NCI-H1092 treated with DMSO at 0.1 percent for 48 hours (cell line): Measurements from ENCODE around the gene TNFRSF12A.
"Not testable (repeated sequence)": the region's sequence is repeated elsewhere in the genome, so short reads cannot be mapped to it uniquely, and the experiment has no call there.

Experiments
- DNase-seq: peaks from one replicate; lab custom pipeline; 2025; lab: John Stamatoyannopoulos, UW

Gene TNFRSF12A

DNA sequence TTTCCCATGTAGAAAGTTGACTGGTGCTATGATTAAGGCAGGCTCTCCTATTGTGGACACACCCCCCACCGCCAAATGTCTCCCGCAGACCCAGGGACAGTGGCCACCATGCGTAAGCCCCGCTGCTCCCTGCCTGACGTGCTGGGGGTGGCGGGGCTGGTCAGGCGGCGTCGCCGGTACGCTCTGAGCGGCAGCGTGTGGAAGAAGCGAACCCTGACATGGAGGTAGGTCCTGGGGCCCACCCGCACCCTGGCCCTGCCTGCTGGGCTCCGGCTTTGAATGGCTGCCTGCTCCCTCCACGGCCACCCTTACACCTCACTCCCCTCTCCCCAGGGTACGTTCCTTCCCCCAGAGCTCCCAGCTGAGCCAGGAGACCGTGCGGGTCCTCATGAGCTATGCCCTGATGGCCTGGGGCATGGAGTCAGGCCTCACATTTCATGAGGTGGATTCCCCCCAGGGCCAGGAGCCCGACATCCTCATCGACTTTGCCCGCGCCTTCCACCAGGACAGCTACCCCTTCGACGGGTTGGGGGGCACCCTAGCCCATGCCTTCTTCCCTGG lies 29.8 kb downstream of the TNFRSF12A start:
- DNase-seq, result no peak

DNA sequence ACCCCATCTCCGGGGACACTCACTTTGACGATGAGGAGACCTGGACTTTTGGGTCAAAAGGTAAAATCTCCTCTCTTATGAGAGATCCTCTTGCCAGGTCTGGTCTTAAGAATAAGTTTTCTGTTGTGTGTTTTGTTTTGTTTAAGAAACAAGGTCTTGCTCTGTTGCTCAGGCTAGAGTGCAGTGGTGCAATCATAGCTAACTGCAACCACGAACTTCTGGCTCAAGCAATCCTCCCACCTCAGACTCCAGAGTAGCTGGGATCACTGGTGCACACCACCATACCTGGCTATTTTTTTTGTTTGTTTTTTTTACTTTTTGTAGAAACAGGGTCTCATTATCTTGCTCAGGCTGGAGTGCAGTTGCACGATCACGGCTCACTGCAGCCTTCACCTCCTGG lies 30.3 kb downstream of the TNFRSF12A start:
- DNase-seq, result no peak

DNA sequence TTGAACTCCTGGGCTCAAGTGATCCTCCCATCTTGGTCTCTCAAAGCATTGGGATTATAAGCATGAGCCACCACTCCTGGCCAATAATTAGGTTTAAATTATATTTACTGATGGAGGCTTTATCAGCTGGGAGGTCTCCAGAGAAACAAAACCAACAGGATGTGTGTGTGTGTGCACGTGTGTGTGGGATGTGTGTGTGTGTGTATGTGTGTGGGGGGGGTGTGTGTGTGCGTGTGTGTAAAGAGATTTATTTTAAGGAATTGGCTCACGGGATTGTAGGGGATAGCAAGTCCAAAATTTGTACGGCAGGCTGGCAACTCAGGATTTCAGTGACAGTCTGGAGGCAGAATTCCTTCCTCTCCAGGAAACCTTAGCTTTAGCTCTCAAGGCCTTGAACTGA lies 30.8 kb downstream of the TNFRSF12A start:
- no peak for DNase-seq

DNA sequence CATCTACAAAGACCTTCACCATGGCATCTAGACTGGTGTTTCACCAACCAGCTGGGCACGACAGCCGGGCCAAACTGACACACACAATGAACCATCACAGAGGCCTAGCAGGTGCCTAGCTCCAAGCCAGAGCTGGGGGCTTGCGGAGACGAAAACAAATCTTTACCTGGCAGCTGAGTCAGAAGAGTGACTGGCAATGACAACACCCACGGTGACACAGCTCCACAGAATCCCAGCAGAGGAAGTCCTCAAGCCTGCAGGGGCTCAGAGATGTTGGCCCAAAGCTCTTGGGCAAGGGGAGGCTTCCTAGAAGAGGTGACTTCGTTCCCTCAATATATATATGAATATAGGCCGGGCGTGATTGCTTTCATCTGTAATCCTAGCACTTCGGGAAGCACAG lies 31.3 kb downstream of the TNFRSF12A start:
- no peak for DNase-seq

DNA sequence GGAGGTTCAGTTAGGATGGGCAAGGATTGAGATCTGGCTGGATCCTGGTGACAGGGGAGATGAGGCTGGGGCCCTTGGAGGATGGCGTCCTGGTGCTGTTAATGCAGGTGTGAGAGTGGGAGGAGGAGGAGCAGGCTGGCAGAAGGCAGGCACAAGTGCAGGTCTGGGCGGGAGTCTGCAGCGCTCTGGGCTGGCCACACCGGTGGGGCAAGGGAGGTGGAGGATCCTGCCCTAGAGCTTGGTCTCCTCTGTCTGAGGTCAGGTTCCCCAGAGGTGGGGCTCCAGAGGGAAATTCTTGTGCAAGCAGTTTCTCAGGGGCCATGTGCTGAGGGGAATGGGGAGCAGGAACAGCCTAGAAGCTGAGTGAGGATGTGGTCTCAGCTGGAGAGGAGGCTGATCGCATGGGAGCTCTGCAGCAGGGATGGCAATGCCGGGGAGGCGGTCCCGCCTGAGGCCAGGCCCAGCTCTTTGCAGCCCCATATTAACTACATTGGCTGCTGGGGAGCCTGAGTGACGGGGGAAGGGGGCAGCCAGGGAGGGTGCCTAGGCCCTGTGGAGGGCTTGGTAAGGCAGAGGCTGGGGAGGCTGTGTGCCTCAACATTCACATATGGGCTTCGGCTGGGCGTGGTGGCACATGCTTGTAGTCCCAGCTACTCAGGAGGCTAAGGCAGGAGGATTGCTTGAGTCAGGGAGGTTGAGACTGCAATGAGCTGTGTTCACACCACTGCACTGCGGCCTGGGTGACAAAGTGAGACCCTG lies 32.6 kb downstream of the TNFRSF12A start:
- DNase-seq, result not testable (repeated sequence)

DNA sequence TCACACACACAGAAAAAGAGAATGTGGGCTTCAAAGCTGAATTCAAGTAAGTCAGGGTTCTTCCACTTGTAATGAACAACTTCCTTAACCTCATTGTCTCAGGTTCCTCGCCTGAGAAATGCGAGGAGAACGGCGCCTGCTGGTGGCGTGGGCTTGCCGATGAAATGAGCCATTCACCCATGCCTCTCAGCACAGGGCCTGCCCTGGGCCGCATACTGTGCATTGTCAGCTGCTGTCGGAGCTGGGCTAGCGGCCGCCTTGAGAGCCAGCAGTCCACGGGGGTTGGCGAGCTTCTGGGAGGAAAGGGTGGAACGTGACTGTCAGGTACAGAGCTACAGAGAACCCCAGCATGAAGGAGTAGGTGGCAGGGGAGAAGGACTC lies 33.2 kb downstream of the TNFRSF12A start:
- not testable (repeated sequence) for DNase-seq

DNA sequence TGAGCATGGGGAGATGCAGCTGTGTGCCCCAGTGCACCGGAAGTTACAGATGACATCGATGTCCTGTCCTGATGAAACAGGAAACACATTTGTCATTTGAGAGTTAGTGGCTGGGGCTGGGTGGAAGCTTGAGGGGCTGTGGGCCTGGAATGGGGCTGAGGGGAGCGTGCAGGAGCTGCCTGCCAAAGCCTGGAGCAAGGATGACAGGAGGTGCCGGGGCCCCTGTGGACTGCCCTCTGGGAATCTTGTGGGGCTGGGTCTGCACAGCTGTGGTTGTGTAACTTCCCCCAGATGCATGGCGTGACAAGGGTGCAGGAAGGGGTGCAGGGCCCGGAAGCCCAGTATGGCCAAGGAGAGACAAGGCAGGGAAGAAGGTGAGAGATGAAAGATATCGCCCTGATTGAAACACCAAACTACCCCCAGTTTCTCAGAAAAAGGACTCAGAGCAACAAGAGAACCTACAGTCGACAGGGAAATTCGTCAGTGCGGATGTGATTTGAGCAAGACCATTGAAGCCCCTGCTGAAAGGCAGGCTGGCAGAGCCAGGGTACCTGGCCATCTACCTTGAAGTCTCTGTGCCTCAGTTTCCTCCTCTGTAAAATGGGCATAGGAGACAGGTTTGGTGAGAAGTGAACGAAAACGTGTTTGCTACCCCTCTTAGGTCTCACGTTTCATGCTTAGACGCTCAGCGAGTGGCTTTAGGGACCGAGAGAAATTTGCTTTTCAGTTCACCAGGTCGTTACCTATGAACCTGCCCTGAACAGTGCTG lies 35.0 kb downstream of the TNFRSF12A start:
- DNase-seq, result no peak

DNA sequence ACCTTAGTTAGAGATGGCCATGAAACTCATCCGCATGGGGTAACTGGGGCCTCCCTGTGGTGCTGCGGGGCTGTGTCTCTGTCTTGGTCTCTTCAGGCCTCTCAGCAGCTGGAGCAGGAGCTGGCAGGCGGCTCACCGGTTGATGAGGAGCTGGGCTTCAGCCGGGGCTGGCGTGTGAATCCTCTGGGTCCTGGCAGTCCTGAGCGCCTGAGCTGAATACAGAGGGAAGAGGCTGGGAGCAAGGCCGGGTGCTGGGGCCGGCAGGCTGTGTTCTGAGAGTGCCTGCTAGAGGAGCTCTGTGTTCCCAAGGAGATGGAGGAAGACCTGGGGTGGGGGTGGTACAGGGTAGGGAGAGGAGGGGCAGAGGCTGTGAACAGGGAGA lies 35.6 kb downstream of the TNFRSF12A start:
- not testable (repeated sequence) for DNase-seq

DNA sequence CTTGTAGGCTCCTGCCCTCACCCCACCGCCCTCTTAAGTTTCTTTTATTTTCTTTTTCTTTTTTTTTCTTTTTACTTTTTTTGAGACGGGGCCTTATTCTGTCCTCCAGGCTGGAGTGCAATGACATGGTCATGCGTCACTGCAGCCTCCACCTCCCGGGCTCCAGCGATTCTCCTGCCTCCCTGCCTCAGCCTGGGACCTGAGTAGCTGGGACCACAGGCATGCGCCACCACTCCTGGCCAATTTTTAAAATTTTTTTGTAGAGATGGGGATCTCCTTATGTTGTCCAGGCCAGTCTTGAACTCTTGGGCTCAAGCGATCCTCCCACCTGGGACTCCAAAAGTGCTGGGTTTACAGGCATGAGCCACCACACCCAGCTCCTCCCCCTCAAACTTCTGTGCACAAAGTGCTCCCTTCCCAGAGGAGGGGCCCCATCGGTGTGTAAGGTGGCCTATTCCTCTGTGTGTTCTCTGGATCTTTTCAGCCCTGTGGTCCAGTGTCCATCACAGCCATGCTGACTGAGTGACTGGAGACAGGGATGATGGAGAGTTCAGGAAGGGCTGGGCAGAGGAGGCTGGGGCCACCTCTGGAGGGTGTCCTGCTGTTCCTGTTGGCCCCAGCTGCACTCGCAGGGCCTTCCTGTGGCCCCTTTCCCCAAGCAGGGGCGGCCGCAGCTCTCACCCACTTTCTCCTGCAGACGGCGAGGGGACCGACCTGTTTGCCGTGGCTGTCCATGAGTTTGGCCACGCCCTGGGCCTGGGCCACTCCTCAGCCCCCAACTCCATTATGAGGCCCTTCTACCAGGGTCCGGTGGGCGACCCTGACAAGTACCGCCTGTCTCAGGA lies 36.4 kb downstream of the TNFRSF12A start:
- DNase-seq, result no peak

DNA sequence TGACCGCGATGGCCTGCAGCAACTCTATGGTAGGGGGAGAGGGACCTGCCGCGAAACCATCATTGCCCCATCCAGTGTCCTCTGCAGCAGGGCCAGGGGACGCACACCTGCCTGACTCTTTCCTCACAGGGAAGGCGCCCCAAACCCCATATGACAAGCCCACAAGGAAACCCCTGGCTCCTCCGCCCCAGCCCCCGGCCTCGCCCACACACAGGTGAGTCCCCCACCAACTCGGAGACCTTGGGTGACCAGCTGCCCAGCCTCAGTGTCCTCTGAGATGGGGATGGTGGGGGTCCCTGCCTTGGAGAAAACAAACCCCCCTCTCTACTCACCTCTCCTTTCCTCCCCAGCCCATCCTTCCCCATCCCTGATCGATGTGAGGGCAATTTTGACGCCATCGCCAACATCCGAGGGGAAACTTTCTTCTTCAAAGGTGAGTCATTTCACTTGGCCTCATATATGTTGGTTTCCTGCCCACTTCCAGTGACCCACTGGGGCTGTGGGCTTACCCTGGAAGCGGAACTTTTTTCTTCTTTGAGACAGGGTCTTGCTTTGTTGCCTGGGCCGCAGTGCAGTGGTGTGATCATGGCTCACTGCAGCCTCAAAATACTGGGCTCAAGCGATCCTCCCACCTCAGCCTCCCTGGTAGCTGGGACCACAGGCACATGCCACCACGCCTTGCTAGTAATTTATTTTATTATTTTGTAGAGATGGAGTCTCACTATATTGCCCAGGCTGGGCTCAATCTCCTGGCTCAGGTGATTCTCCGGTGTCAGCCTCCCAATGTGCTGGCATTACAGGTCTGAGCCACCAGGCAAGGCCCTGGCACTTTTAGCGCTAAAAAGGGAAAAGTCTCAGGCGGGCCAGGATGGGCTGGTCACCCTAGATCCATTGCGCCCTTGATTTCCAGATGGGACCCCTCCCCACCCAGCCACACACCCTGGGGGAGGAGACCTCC lies 37.3 kb downstream of the TNFRSF12A start:
- DNase-seq, result no peak

DNA sequence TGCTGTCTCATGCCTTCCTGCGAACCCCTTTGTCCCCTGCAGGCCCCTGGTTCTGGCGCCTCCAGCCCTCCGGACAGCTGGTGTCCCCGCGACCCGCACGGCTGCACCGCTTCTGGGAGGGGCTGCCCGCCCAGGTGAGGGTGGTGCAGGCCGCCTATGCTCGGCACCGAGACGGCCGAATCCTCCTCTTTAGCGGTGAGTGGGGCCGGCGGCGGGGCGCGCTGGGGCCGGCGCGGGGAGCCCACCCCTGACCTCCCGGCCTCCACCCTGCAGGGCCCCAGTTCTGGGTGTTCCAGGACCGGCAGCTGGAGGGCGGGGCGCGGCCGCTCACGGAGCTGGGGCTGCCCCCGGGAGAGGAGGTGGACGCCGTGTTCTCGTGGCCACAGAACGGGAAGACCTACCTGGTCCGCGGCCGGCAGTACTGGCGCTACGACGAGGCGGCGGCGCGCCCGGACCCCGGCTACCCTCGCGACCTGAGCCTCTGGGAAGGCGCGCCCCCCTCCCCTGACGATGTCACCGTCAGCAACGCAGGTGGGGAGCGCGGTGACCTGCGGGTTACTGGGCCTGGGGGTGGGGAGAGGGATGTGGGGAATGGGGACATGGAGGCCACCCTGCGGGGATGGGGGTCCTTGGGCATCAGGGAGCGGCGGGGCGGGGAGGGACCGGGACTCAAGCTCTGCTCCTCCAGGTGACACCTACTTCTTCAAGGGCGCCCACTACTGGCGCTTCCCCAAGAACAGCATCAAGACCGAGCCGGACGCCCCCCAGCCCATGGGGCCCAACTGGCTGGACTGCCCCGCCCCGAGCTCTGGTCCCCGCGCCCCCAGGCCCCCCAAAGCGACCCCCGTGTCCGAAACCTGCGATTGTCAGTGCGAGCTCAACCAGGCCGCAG lies 38.2 kb downstream of the TNFRSF12A start:
- peak; percentile 20 for DNase-seq

DNA sequence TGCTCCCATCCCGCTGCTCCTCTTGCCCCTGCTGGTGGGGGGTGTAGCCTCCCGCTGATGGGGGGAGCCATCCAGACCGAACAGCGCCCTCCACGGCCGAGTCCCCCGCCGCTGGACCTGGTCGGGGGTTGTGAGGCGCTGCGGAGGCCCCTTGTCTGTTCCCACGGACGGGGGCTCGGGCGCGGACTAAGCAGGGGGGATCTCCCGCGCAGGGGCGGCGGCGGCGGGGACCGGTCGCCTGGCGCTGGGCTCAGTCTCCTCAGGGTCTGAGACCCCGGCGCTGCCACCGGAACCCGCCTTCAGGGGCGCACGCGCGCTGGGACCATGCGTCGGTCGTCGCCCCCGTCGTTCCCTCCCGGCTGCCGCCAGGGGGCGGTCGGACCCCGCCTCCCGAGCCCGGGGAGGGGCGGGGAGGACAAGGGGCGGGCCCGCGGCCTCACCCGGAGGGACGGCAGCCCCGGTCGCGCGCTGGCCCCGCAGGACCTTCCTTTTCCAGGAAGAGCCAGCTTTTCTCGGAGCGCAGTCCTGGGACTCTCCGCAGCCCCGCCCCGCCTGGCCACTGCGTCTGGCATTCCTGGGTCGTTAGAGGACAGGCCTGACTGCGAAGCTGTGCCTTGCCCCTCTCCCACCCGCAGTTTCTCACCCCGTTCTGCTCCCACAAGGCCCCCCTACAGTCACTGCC lies 39.0 kb downstream of the TNFRSF12A start:
- DNase-seq, result peak; percentile 73

DNA sequence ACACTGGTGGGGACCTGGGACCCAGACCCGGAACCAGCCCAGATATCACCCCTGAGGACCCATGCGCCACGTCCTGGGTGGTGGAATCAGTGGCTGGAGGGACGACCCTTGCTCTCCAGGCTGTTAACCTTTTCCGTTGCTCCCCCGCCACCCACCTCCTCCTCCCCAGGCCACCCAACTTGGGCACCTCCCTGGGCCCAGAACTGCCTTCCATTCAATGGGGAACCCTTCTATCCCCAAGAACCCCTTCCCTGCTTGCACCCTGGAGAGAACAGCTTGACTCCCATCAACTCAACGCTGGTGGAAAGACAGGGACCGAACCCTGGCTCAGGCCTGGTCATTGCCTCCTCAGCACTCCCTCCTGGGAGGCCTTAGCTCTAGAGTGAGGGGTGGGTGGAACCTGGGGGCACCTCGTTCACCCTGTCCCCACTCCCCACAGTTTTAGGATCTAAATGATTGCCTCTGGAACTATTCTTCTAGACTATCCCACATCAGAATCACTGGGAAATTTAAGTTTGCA lies 39.6 kb downstream of the TNFRSF12A start:
- no peak for DNase-seq

DNA sequence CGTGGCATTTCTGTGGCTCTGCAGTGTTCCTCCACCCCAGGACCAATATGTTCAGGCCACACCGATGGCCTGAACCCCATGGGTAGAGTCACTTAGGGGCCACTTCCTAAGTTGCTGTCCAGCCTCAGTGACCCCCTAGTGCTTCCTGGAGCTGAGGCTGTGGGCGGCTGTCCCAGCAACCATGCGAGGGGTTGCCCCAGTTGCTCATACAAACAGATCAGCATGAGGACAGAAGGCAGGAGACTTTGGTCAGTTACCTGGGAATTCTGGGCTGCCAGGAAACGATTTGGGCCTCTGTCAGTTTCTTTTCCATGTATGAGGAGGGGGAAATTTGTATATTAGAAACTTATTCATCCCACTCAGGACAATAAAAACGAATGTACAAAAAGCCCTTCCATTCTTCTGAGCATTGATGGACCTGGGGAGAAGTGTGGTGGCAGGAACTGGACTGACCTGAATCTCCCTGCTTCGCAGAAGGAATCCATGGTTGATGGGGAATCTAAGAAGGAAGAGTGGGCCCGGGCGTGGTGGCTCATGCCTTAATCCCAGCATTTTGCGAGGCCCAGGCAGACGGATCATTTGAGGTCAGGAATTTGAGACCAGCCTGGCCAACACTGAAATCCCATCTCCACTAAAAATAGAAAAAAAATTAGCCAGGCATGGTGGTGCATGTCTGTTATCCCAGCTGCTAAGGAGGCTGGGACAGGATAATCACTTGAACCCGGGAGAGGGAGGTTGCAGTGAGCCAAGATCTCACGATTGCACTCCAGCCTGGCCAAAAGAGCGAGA lies 40.4 kb downstream of the TNFRSF12A start:
- DNase-seq, result no peak

DNA sequence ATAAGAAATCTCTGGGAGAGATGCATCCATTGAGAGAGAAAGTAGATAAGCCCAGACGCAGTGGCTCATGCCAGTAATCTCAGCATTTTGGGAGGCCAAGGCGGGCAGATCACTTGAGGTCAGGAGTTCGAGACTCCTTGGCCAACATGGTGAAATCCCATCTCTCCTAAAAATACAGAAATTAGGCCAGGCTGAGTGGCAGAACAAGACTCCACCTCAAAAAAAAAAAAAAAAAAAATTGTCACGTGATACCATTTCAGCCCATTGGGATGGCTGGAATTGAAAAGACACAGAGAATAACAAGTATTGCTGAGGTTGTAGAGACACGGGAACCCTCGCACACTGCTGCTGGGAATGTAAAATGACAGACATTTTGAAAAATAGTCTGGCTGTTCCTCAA lies 42.4 kb downstream of the TNFRSF12A start:
- no peak for DNase-seq

DNA sequence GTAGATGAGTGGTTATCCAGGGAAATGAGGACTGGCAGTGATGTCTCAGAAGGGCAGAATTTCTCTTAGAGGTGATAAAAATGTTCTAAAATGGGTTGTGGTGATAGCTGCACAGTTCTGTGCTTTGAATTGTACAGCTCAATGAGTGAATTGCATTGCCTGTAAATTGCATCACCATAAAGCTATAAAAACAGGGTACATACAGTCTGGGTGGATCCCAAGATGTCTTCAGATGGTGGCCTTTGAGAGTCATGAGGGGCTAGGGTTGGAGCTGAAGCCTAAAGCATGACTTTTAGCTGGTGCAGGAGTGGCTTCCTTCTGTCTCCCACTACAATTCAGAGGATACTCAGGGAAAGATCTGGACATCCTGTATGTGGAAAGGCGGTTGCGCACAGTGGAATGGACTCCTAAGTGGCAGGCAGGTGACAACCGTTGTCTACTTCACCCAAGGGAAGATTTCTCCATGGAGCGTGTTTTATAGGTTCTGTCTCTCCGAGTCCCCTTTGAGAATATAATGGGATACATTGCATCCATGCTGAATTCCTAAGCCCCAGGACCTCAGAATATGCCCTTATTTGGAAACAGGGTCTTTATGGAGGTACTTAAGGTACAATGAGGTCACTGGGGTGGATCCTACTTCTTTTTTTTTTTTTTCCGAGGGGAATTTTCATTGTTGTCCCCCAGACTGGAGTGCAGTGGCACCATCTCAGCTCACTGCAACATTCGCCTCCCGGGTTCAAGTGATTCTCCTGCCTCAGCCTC lies 43.6 kb downstream of the TNFRSF12A start:
- DNase-seq, result no peak

DNA sequence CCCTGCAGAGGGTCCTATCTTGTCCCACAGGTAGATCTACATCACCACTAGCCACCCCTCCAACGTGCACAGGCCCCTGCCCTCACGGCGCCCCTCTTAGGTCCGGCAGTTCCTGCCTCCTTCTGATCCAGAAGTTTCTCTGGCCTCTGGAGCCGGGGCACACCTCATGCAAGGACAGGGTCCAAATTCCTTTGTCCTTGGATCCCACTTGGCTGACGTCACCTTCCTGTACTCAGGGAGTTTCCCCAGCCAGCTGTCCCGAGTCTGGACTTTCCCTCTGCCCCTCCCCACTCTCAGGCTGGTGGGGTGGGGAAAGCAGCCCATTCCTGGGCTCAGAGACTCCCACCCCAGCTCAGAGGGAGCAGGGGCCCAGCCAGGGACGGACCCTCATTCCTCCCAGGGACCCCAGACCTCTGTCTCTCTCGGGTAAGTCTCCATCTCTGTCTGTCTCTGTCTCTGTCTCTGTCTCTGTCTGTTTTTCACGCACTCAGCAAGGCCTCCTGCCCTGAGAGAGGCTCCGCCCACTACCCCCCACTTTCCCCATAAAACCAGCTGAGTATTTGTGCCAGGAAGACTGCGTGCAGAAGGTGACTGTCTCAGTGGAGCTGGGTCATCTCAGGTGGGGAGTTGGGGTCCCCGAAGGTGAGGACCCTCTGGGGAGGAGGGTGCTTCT lies 45.0 kb downstream of the TNFRSF12A start, which contains the start of gene IL32:
Gene IL32, plus strand, starts transcription at position 572 of the 673 bp plus-strand sequence. CDS start 172 bp downstream, outside the sequence.
- DNase-seq, result no peak
